ENCODE results near the gene TSG101.

Gene TSG101

DNA sequence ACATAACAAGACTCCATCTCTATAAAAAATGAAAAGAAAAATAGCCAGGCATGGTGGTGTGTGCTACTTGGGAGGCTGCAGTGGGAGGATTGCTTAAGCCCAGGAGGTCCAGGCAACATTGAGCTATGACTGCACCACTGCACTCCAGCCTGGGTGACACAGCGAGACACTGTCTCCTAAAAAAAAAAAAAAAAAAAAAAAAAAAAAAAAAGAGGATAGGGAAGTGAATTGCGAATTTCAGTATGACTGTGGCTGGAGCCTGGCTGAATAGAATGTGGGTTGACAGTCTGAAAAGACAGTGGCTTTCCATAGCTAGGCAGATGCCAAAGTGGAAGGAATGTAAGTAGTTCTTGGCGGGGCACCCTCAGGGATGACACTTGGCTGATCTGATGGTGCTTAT is 77.5 kb downstream of the TSG101 start:
- H2BK12ac ChIP-seq (ENCODE audit: low read length): no peak overlapping the region
- H4K8ac ChIP-seq (ENCODE audit: low read depth, low read length): no peak overlapping the region
- WGBS, 2 donors (ENCODE audit: extremely low coverage in 2 of 2, insufficient read length in 2 of 2, insufficient replicate concordance in 1 of 2): no CpG with 5 or more reads among the region's 3 CpGs
- no peaks in the 10 kb centered on the region for H3K9me3 ChIP-seq (replicated peaks in 1 of 2; ENCODE audit: control insufficient read depth in 2 of 2, insufficient read depth in 1 of 2, low read depth in 1 of 2, low read length in 2 of 2)
- H3K14ac ChIP-seq (ENCODE audit: low read length): no peak overlapping the region
- H2BK15ac ChIP-seq (ENCODE audit: low read length): no peak overlapping the region
- peaks cover 0 to 11% (median 0%) of the 10 kb centered on the region in 3 experiments for H3K27me3 ChIP-seq (ENCODE audit: control insufficient read depth in 3 of 3, insufficient read depth in 3 of 3, low read depth in 1 of 3, low read length in 3 of 3)
- H2AFZ ChIP-seq (ENCODE audit: low read length): no peak overlapping the region
- H3K4ac ChIP-seq (ENCODE audit: low read length): no peak overlapping the region
- DNase-seq (ENCODE audit: low spot score): no peak
- no peak overlapping the region for H3K18ac ChIP-seq (ENCODE audit: low read length)
- no peak overlapping the region for H2BK120ac ChIP-seq (ENCODE audit: low read depth, low read length)
- H3K79me1 ChIP-seq (ENCODE audit: low read depth, low read length): no peaks in the 10 kb centered on the region
- no peak overlapping the region for H3K23ac ChIP-seq (ENCODE audit: low read depth, low read length, poor library complexity)
- no peak overlapping the region for H3K9ac ChIP-seq (ENCODE audit: low read depth, low read length, poor library complexity)
- no peaks in the 10 kb centered on the region for H3K4me1 ChIP-seq (ENCODE audit: control insufficient read depth in 2 of 2, insufficient read depth in 1 of 2, low read depth in 1 of 2, low read length in 2 of 2)
- no peak overlapping the region for H3K4me3 ChIP-seq (ENCODE audit: low read length in 2 of 2)
- no peak overlapping the region for H3K27ac ChIP-seq (replicated peaks; ENCODE audit: low read length)
- no peaks in the 10 kb centered on the region for H3K36me3 ChIP-seq (replicated peaks in 1 of 2; ENCODE audit: control insufficient read depth in 2 of 2, insufficient read depth in 2 of 2, low read length in 2 of 2)
- no peak overlapping the region for H2BK5ac ChIP-seq (ENCODE audit: low read length)
- no peak overlapping the region for H2AK5ac ChIP-seq (ENCODE audit: low read depth, low read length)
- H4K91ac ChIP-seq (ENCODE audit: low read depth, low read length, poor library complexity): no peak overlapping the region
- H3K4me2 ChIP-seq (ENCODE audit: insufficient read depth, low read length, poor library complexity, severe bottlenecking): no peak overlapping the region

- Histone ChIP-seq H3K23ac (ENCODE audit: low read depth, low read length, poor library complexity) (no peak overlapping the region), H2BK15ac (ENCODE audit: low read length) (no peak overlapping the region), H3K4me2 (ENCODE audit: insufficient read depth, low read length, poor library complexity, severe bottlenecking) (no peak overlapping the region), H3K36me3 (replicated peaks in 1 of 2; ENCODE audit: control insufficient read depth in 2 of 2, insufficient read depth in 2 of 2, low read length in 2 of 2) (no peaks in the 10 kb centered on the region), H3K27ac (replicated peaks; ENCODE audit: low read length) (no peak overlapping the region), H3K4ac (ENCODE audit: low read length) (no peak overlapping the region), H3K4me3 (ENCODE audit: low read length in 2 of 2) (no peak overlapping the region), H2AK5ac (ENCODE audit: low read depth, low read length) (no peak overlapping the region), H3K9ac (ENCODE audit: low read depth, low read length, poor library complexity) (no peak overlapping the region), H2AFZ (ENCODE audit: low read length) (no peak overlapping the region), H2BK5ac (ENCODE audit: low read length) (no peak overlapping the region), H3K18ac (ENCODE audit: low read length) (no peak overlapping the region), H2BK120ac (ENCODE audit: low read depth, low read length) (no peak overlapping the region), H3K79me1 (ENCODE audit: low read depth, low read length) (no peaks in the 10 kb centered on the region), H3K4me1 (ENCODE audit: control insufficient read depth in 2 of 2, insufficient read depth in 1 of 2, low read depth in 1 of 2, low read length in 2 of 2) (no peaks in the 10 kb centered on the region), H2BK12ac (ENCODE audit: low read length) (no peak overlapping the region), H3K9me3 (replicated peaks in 1 of 2; ENCODE audit: control insufficient read depth in 2 of 2, insufficient read depth in 1 of 2, low read depth in 1 of 2, low read length in 2 of 2) (no peaks in the 10 kb centered on the region), H3K27me3 (ENCODE audit: control insufficient read depth in 3 of 3, insufficient read depth in 3 of 3, low read depth in 1 of 3, low read length in 3 of 3) (no peaks in the 10 kb centered on the region), H4K91ac (ENCODE audit: low read depth, low read length, poor library complexity) (no peak overlapping the region), H4K8ac (ENCODE audit: low read depth, low read length) (no peak overlapping the region), H3K14ac (ENCODE audit: low read length) (no peak overlapping the region)
- DNase-seq (ENCODE audit: low spot score): no peak
- no CpG with 5 or more reads among the region's 2 CpGs for WGBS, 2 donors (ENCODE audit: extremely low coverage in 2 of 2, insufficient read length in 2 of 2, insufficient replicate concordance in 1 of 2)
Observed at GRCh38 chr11:18438691-18439090, 88.1 kb downstream of the TSG101 start.
